M059J (cell line): ENCODE data around the gene DCK. TPM values are rescaled to one million over a fixed set of nuclear protein-coding genes. Genes with fewer than 3 reads are reported as not detected.

ENCODE experiments used
- DNase-seq: peaks from one replicate; pipeline ENCODE4 v3.0.0-alpha.2; 2012; ENCODE audit warnings: low read depth
- total RNA-seq: library from RNA; depleted of rRNA; stranded (reverse); fragments of >200 nt; shearing (Covaris generic); gene quantifications from 2 replicates; pipeline ENCODE4 v1.2.3, GENCODE V29; 2014; rRNA removed

The DCK gene
- total RNA-seq, 1 experiment from 2014 or later = 41.1 TPM

DNA sequence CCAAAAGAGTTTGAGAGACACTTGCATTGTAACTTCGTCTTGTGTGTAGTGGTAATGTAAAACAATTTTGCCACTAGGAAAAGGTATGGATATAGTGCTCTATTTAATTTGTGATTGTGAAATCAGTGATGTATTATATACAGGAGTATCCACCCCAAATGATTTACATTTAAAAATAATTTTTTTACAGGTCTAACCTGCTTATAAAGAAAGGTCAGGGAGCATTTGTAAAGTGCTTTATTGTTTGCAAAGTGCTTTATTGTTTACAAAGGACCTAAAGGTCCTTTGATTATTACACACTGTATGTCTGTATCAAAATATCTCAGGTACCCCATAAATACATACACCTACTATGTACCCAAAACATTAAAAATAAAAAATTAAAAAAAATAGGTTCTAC lies 70.3 kb downstream of the DCK start:
- DNase-seq = no peak

DNA sequence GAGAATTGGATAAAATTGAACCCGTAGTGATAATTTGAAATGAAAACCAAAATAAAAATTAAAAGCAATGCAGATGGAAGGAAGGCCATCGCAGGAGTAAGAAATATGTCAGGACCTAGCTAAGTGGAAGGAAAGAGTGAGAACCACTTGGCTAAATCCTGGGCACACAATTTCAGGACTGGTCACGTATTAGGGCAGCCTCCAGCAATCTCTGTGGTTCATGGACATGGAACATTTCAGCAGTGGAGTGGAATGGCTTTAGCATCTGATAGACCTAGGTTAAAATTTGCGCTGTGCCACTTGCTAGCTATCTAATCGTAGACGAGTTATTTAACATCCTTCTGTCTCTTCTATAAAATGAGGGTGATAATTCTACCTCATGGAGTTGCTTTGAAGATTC lies 71.1 kb downstream of the DCK start:
- DNase-seq = no peak

DNA sequence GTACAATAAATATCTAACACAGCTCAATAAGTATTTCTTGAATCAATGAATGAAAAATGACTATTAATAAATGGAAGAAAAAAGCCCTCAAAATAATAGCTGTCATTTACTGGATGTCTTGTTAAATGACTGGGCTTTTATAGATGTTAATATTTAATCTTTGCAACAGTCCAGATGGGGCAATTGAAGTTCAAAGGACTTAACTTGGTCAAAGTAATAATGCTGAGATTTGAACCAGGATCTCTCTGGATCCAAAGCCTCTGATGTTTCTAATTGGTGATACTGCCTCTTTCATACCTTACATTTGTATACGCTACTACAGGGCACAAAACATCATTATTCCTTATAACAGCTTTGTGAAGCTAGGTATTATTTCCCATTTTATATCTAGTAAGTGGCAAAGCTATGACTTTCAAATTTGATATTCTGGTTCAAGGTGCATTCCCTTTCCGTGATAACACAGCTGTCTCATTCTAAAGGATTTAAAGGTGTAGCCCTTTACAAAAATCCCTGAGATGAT lies 72.6 kb downstream of the DCK start:
- no peak for DNase-seq

GRCh38 chr4:71066737-71067716 lies 73.6 kb downstream of the DCK start:
- no peak for DNase-seq

DNA sequence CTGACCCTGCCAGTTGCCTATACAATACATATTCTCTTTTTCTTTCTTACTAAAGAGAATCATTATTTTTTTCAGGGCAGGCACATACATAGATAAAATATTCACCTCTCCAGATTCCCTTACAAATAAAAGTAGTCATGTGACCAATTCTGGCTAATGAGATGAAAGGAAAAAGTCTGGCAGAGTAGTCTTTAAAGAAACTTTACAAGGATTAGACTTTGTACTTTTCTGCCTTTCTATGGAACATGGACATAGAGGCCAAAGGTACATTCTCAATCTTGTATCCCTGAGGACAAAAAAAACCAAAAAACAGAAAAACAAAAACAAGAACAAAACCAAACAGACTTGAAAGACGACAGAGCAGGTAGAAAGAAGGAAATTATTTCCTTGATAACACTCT lies 75.6 kb downstream of the DCK start:
- no peak for DNase-seq

GRCh38 chr4:71070015-71070414 lies 76.6 kb downstream of the DCK start:
- no peak for DNase-seq

DNA sequence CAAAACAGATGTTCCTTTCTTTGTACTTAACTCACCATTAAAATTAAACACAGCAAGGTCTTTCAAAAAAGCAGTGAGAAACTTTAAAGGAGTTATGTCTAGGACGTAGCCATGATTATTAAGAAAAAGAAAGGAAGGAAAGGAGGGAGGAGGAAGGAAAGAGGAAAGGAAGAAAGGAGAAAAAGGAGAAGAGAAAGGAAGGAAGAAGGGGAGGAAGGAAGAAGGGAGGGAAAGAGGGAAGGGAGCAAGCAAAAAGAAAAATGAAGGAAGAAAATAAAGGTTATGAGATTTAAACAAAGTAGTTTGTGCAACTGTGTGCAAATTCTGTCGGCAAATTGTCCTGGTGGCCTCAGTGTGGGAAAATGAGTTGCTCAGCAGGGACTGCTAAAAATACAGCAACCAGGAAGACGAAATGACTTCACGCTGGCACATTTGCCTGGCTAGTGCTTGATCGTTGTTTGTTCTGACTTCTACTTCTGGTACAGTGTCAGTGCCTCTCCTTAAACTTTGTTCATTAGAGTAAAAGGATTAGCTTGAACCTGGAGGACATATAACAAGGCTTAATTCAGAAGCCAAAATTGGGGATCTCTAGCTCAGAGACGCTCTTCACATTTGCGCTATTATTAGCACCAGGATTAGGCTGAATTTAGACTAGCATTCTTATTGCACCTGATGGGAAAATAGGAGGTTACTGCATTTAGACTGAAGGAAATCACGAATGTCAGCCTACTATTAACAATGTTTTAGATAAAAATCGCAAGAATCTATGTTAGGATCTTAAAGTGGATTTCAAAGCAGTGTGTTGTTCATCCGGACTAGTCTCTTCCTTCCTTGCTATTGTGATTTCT lies 81.2 kb downstream of the DCK start:
- no peak for DNase-seq

Other genes starting within 250 kb of the DCK start
- 38.0 and 61.5 TPM in 2 replicates for gene GRSF1, start 153.8 kb upstream of the DCK start, total RNA-seq
- 3.5 and 7.4 TPM in 2 replicates for gene MOB1B, start 91.3 kb upstream of the DCK start, total RNA-seq